ENCODE measurements around the gene POLD3.
"Not testable (repeated sequence)": the region's sequence is repeated elsewhere in the genome, so short reads cannot be mapped to it uniquely, and the experiment has no call there.

The POLD3 gene

DNA sequence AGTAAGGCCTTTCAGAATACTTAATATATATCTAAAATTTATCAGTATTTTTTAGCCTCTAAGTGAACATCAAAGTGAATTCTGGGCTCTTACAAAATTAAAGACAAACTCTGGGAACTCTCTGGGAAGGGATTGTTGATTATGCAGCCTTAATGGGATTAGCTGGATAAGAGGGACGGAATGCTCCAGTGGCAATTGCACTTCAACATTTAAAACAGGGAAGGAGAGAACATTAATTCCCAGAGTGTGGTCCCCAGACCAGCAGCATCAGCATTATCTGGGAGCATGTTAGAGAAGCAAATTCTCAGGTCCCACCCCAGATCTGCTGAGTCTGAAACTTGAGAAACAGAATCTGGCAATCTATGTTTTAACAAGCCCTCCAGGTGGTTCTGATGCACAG is 46.5 kb downstream of the POLD3 start:
- DNase-seq (ENCODE audit: low read depth): no peak

GRCh38 chr11:74639533-74639932 is 47.2 kb downstream of the POLD3 start:
- no peak for DNase-seq (ENCODE audit: low read depth)

GRCh38 chr11:74641289-74641688 is 48.9 kb downstream of the POLD3 start:
- DNase-seq (ENCODE audit: low read depth): no peak

- no peak for DNase-seq (ENCODE audit: low read depth)
Measured at GRCh38 chr11:74641905-74642304, 49.5 kb downstream of the POLD3 start.

GRCh38 chr11:74642912-74643311 is 50.5 kb downstream of the POLD3 start:
- DNase-seq (ENCODE audit: low read depth): no peak

- no peak for DNase-seq (ENCODE audit: low read depth)
Measured at GRCh38 chr11:74644081-74644480, 51.7 kb downstream of the POLD3 start.

- no peak for DNase-seq (ENCODE audit: low read depth)
Measured at GRCh38 chr11:74646215-74646614, 53.8 kb downstream of the POLD3 start.

DNA sequence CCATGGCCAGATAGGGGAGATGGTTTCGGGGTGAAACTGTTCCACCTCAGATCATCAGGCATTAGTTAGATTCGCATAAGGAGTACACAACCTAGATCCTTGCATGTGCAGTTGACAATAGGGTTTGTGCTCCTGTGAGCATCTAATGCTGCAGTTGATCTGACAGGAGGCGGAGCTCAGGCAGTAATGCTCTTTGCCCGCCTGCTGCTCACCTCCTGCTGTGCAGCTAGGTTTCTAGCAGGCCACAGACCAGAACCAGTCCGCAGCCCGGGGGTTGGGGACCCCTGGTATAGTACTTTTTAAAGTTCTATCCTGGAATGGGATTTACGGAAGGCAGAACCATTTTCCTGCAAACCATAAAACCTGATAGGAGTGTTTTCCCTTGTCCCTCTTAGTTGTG is 54.6 kb downstream of the POLD3 start:
- DNase-seq (ENCODE audit: low read depth): no peak

DNA sequence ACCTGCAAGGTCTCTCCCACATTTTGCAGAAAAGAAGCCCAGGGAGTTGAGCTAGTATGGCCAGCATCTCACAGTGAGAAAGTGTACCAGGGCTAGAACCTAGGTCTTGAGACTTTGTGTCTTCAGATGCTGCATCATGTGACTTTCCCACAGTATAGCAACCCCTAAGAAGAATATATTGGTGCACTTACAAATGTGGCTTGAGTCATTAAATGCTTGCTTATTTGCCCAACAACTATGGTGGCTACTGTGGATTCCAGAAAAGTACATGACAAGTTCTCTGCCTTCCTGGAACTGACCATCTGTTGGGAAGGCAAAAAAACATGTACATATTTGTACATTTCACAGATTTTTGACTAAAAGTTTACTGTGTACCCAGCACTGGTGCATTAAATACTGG is 55.0 kb downstream of the POLD3 start:
- no peak for DNase-seq (ENCODE audit: low read depth)

DNA sequence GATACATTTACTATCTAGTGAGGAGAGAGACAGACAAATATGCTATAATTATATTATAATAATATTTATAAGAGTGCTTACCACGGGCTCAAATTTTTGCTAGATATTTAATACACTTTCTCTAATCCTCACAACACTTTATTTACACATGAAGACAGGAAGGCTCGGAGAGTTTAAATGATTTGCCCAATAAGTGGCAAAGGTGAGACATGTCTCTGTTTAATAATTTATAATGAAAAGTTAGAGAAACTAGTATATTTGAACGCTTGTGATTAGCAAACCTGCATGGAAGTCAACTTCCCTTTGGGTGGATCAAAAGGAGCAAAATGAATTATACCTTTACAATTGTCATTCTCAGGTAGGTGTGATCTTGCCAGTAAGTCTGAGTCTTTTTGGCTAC is 55.4 kb downstream of the POLD3 start:
- no peak for DNase-seq (ENCODE audit: low read depth)

DNA sequence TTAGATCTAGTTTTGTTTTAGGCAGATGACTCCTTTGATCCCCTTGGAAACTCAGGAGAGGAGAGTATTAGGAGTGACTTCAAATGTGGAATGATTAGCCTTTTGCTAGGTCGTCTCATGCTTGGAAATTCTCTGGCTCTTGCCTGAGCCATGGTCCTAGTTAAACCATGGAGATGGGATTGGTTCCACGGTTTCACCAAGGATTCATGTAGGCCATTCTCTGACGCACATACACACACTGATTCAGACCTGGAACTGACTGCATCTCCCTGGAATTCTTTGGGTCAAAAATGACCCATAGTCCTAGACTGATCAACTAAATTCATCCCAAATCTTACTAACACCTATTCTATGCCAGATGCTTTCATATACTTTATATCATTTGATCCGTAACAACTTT is 56.5 kb downstream of the POLD3 start:
- no peak for DNase-seq (ENCODE audit: low read depth)

DNA sequence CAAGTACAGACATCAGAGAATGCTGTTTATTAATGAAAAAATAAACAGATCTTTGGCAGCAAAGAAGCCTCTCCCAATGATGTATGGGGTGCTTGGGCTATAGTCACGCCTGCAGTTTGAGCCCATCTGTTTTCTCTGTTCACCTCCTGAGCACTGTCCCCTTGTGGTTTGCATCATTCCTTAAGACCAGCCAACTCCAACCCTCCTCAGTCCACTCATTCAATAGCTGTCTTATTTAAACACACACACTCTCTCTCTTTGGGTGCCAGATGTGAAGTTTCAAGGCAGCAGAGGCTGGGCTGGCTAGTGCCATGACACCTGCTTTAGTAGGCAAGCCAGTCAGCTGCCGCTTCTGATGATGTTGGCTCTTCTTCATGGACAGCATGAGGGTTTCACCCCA is 58.1 kb downstream of the POLD3 start:
- DNase-seq (ENCODE audit: low read depth): no peak

- DNase-seq (ENCODE audit: low read depth): no peak
Measured at GRCh38 chr11:74654976-74655375, 62.6 kb downstream of the POLD3 start.

DNA sequence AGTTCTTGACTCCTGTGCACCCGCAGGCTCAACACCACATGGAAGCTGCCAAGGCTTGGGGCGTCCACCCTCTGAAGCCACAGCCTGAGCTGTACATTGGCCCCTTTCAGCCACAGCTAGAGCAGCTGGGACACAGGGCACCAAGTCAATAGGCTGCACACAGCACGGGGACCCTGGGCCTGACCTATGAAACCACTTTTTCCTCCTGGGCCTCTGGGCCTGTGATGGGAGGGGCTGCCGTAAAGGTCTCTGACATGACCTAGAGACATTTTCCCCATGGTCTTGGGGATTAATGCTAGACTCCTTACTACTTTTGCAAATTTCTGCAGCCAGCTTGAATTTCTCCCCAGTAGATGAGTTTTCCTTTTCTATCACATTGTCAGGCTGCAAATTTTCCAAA is 66.7 kb downstream of the POLD3 start:
- not testable (repeated sequence) for DNase-seq (ENCODE audit: low read depth)

GRCh38 chr11:74662487-74663103 is 70.2 kb downstream of the POLD3 start:
- no peak for DNase-seq (ENCODE audit: low read depth)

GRCh38 chr11:74663315-74663714 is 70.9 kb downstream of the POLD3 start:
- DNase-seq (ENCODE audit: low read depth): no peak

DNA sequence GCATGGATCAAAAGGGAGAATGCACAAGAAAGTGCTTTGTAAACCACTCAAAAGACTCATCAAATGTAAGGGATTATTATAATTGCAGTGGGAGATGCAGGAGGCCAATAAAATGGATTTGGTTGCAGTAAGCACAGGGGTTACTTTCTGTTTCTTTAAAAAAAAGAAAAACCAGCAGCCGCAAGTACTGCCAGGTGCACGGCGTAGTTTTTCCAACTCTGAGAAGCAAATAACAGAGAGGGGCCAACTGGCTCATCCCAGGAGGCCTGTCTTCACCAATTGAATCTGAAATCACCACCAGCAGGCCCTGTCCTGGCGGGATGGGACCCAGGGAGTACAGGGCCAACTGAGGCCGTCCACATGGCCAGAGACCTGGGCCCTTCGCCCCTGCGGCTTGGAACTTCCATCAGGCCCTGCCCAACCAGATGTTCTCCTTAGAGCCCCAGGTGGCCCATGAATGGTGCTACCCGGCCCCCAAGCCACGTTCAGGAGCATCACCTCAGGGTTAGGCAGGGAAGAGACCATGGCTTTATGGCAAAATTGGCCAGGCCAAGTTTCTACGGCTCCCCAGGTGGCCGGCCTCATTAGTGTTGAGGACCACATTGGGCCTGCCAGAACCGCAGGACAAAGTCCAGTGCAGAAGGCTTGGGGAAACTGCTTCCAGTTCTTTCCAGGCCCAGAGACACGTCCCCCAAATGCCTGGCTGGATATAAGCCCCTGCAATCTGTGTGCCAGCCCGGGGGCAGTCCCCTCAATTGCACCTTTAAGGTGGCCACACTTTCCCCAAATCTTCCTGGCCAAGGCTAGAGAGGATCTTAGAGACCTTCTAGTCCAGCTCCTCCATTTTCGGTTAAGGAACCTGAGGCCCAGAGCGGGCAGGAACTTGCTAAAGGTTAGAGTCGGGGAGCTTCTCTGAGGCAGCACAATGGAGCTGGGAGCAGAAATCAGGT is 77.1 kb downstream of the POLD3 start:
- DNase-seq (ENCODE audit: low read depth): no peak

GRCh38 chr11:74670171-74670570 is 77.8 kb downstream of the POLD3 start:
- no peak for DNase-seq (ENCODE audit: low read depth)

DNA sequence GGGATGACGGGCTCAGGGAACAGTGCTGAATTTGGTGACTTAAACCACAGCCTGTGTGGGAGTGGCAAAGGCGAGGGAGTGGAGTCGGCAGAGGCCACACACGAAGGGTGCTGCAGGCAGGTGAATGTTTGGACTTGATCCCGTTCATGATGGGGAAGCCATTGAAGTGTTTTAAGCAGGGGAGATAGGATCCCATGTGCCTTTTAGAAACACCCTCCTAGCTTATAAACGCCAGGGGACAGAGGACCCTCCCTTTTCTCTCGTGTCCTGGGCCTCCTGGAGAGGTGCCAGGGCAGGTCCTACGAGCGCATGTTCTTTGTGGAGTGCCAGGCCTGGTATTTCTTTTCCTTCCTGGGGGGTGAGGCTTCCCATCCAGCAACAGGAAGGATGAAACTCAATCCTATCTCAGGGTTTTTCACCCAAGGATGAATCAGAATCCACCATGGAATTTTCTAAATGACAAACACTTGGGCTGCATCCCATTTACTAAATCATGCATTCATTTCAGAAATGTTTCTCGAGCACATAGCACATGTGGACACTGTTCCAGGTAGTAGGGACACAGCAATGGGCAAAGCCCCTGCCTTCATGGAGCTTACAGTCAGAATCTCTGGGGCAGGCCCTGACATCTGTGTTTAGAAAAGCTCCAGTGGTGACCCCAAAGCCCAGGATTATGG is 79.3 kb downstream of the POLD3 start:
- no peak for DNase-seq (ENCODE audit: low read depth)

DNA sequence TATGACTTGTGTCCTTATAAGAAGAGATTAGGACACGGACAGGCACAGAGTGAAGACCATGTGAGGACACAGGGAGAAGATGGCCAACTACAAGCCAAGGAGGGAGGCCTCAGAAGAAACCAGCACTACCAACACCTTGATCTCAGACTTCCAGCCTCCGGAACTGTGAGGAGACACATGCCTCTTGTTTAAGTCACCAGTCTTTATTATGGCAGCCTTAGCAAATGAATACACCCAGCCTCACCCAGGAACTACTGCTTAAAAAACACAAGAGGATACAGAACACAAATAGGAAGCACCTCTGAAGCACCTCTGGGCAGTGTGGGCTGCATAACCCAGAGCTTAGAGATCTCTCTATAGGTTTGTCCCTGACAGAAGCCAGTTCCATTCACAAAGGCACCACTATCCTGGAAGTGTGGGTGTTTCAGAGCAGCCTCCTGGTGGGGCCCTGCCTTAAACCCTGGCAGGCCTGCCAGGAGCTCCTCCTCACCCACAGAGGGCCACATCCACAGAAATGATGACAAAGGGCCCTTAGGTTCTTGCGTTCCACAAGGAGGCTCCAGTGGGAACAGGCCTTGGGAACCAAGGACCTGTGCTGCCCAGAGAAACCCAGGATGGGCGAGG is 80.1 kb downstream of the POLD3 start:
- no peak for DNase-seq (ENCODE audit: low read depth)

DNA sequence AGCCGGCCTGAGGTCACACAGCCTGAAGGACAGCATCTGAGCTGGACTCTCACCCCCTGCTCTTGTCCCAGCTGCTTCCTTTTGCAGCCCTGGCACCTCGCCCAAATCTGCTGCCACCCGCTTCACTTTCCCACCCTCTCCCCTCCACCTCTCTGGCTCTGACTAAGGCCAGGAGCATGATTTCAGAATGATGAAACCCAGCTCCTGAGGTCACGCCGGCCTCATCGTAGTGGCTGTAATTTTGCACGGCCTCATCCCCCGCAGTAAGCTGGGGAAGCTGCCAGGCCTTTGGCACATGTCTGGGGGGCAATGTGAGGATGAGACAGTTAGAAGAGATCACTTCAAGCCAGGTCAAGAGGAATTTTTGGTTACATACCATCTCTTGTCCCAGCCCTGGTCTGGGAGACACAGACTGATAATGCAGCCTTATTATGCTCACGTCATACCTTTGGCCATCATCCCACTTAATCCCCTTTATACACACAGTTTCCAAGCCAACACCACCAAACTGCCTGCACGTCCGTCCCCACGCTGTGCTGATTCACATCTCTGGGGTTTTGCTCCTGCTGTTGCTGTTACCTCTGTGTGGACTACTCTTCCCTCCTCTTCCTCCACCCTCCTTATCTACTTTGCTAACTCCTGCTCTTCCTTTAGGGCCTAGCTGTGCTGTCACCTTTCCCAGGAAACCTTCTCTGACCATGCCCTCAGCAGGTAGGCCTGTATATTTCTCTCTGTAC is 80.7 kb downstream of the POLD3 start:
- DNase-seq (ENCODE audit: low read depth): no peak
